Endothelial cell (in vitro differentiated cells): ENCODE data around the gene TMED6. TPM values are rescaled to one million over a fixed set of nuclear protein-coding genes. Genes with fewer than 3 reads are reported as not detected.

Experiments used
- DNase-seq: peaks from one replicate; pipeline ENCODE4 v3.0.0; 2021; ENCODE audit warnings: low spot score
- H3K27ac Mint-ChIP-seq: one replicate; pipeline ENCODE4 v1.8.0; 2021; ENCODE audit warnings: mixed read lengths, inconsistent platforms; ENCODE audit not compliant: unreplicated experiment
- H3K27me3 Mint-ChIP-seq: one replicate; pipeline ENCODE4 v1.8.0; 2021; ENCODE audit warnings: mild to moderate bottlenecking, moderate library complexity, mixed read lengths, inconsistent platforms; ENCODE audit not compliant: unreplicated experiment
- H3K36me3 Mint-ChIP-seq: one replicate; pipeline ENCODE4 v1.8.0; 2021; ENCODE audit warnings: mild to moderate bottlenecking, low read depth, mixed read lengths, inconsistent platforms; ENCODE audit not compliant: unreplicated experiment
- H3K4me1 Mint-ChIP-seq: one replicate; pipeline ENCODE4 v1.8.0; 2021; ENCODE audit warnings: mild to moderate bottlenecking, mixed read lengths, inconsistent platforms; ENCODE audit not compliant: unreplicated experiment
- H3K4me3 Mint-ChIP-seq: one replicate; pipeline ENCODE4 v1.8.0; 2021; ENCODE audit warnings: mild to moderate bottlenecking, mixed read lengths, inconsistent platforms; ENCODE audit not compliant: unreplicated experiment
- H3K9me3 Mint-ChIP-seq: one replicate; pipeline ENCODE4 v1.8.0; 2021; ENCODE audit warnings: mixed read lengths, inconsistent platforms; ENCODE audit not compliant: unreplicated experiment
- CTCF ChIP-seq: fragments of 200-600 bp; sonication (generic); IDR thresholded peaks from one replicate; pipeline ENCODE4 v1.5.0; 2021; ENCODE audit warnings: antibody characterized with exemption; ENCODE audit not compliant: unreplicated experiment
- total RNA-seq: library from RNA; stranded (reverse); fragmentation: NEBNext Ultra II Directional; extraction: Animal tissue kit (Norgen Biotek cat#: 25700); gene quantifications from one replicate; pipeline ENCODE4 v1.2.1, GENCODE V29; 2021; ENCODE audit not compliant: unreplicated experiment

TMED6 gene
- total RNA-seq, 1 donor from 2014 or later = 1.2 TPM

DNA sequence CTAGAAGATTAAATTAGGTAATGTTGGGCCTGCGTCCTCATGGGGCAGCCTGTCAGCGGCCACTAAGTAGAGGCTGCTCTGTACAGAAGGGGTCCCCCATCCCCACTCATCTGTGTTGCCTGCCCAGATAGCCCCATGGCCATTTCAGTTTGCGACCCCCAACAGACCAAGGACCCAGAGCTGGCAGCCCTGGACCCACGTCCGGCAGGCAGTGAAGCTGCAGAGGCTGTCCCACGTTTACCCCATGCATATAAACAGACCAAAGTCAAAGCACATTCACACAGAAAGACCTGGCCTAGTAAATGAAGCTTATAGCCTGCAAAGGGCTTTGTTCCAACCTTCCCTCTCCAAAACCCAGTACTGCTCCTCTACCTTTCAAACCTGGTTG lies 25.8 kb downstream of the TMED6 start:
- Mint-ChIP-seq H3K27ac (no peak overlapping the region), H3K36me3 (peaks cover 42% of the 10 kb centered on the region)

DNA sequence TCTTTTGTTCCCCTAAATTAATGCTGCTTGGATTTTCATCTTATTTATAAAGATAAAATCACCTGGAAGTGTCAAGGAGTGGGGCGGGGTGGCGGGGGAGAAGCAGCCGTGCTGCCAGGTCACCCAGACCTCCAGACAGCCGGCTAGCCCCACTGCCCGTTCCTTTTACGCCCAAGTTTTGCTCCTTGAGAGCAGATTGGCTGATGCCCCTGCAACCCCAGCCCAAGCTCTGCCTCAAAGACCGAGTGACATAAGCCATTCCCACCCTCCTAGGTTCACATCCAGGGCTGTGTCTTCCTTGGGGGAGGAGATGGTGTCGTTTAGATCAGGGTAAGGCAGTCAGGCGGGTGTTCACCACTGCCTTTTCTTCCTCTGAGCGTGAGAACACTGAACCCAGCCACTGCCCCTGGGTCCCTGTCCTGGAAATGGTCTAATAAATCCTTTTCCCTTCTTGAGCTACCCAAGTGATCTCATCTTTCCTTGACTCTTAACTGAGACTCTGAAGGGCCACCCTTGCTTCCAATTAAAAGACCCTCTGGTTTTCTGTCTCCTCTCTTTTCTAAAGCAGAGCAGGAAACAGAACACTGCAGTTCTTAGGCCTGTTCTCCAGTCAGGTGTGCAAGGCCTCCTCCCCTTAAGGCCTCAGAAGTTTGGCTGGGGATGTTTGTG lies 26.9 kb downstream of the TMED6 start:
- no peak overlapping the region for H3K27ac Mint-ChIP-seq

More for the DNA sequence above, 25.8 kb downstream of the TMED6 start:
- Mint-ChIP-seq H3K4me1 (peaks cover 14% of the 10 kb centered on the region), H3K9me3 (no peaks in the 10 kb centered on the region), H3K27me3 (peaks cover 12% of the 10 kb centered on the region), H3K4me3 (no peak overlapping the region)
- DNase-seq = no peak
- TF ChIP-seq CTCF = no peak

DNA sequence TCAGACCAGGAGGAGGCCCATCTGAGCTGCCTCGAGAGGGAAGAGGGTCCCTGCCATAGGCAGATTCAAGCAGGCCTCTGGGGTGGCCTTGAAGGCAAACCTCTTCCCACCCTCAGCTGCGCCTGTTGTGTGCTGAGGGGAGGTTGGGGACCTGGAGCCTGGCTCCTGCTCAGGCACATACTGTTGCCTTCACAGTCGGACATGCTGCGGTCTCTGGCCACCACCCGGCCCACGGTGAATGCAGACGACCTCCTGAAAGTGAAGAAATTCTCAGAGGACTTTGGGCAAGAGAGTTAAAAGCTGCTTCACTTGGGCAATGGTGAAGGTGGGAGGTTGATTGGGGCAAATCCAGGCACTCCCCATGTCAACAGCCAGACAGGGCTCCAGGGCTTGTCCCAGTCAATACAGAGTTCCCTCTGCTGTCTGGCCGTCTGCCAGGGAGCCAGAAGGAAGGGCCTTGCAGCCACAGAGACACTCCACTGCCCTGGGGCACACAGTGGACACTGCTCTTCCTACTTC lies 27.5 kb downstream of the TMED6 start:
- Mint-ChIP-seq H3K27ac (no peak overlapping the region), H3K4me1 (peaks cover 9% of the 10 kb centered on the region), H3K27me3 (peaks cover 14% of the 10 kb centered on the region), H3K36me3 (peaks cover 51% of the 10 kb centered on the region), H3K4me3 (peak overlapping the region; percentile 42), H3K9me3 (no peaks in the 10 kb centered on the region)
- no peak for TF ChIP-seq CTCF
- no peak for DNase-seq

More for the DNA sequence above, 26.9 kb downstream of the TMED6 start:
- no peak for DNase-seq
- H3K4me1 Mint-ChIP-seq = peaks cover 14% of the 10 kb centered on the region
- no peaks in the 10 kb centered on the region for H3K9me3 Mint-ChIP-seq
- no peak for TF ChIP-seq CTCF
- peak overlapping the region; percentile 42 for H3K4me3 Mint-ChIP-seq
- H3K36me3 Mint-ChIP-seq = peaks cover 45% of the 10 kb centered on the region
- H3K27me3 Mint-ChIP-seq = peaks cover 14% of the 10 kb centered on the region

DNA sequence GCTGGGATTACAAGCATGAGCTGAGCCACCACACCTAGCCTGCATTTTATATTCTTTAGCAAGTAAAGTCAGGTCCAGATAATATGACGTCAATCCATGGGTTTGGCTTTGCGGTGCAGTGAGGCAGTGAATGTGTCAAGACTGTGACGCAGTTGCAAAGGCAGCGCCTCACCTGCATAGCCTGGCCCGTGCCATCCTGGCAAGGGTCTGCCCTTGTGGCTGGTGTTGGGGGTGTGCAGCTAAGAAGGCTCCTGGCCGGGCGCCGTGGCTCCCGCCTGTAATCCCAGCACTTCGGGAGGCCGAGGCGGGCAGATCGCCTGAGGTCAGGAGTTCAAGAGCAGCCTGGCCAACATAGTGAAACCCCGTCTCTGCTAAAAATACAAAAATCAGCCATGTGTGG lies 28.2 kb downstream of the TMED6 start:
- peaks cover 53% of the 10 kb centered on the region for H3K36me3 Mint-ChIP-seq
- peaks cover 10% of the 10 kb centered on the region for H3K27me3 Mint-ChIP-seq
- H3K4me3 Mint-ChIP-seq = no peak overlapping the region

More for the DNA sequence above, 28.2 kb downstream of the TMED6 start:
- Mint-ChIP-seq H3K9me3 (no peaks in the 10 kb centered on the region), H3K27ac (no peak overlapping the region), H3K4me1 (peaks cover 2% of the 10 kb centered on the region)
- DNase-seq = no peak
- TF ChIP-seq CTCF = no peak
